WERI-Rb-1 (cell line): ENCODE results near the gene PTPRA.
A peak's percentile ranks its signal among the peaks of the same experiment; 100 is the strongest.
"Not testable (repeated sequence)": the region's sequence is repeated elsewhere in the genome, so short reads cannot be mapped to it uniquely, and the experiment has no call there.

Source experiments
- DNase-seq: peaks from one replicate; pipeline ENCODE4 v3.0.0-alpha.2; 2020
- H3K27ac ChIP-seq: fragments of 250-450 bp; sonication (Bioruptor Pico); 2 replicates; pipeline ENCODE4 v1.5.1; 2020; ENCODE audit warnings: mild to moderate bottlenecking, moderate library complexity
- H3K27me3 ChIP-seq: fragments of 250-450 bp; sonication (Bioruptor Pico); 2 replicates; pipeline ENCODE4 v1.5.1; 2021; ENCODE audit warnings: mild to moderate bottlenecking, low read depth, moderate library complexity; ENCODE audit not compliant: insufficient read depth, severe bottlenecking
- H3K36me3 ChIP-seq: fragments of 250-450 bp; sonication (Bioruptor Pico); 2 replicates; pipeline ENCODE4 v1.5.1; 2020; ENCODE audit warnings: mild to moderate bottlenecking, moderate library complexity
- H3K4me3 ChIP-seq: 2 replicates; pipeline ENCODE4 v1.5.1; 2011; ENCODE audit warnings: low read depth, mild to moderate bottlenecking, control low read depth, low read length
- H3K9me3 ChIP-seq: fragments of 250-450 bp; sonication (Bioruptor Pico); 2 replicates; pipeline ENCODE4 v1.5.1; 2021; ENCODE audit warnings: mild to moderate bottlenecking, moderate library complexity; ENCODE audit not compliant: severe bottlenecking
- TF ChIP-seq, protein P1 (sequence below): IDR thresholded peaks from 2 replicates; pipeline ENCODE4 v1.5.1; 2011; ENCODE audit warnings: low read depth, mild to moderate bottlenecking, control low read depth, inconsistent platforms, low read length

The PTPRA gene

GRCh38 chr20:3021327-3021726 lies 148.0 kb downstream of the PTPRA start:
- H3K27me3 ChIP-seq: no peaks in the 10 kb centered on the region
- peaks cover 42% of the 10 kb centered on the region for H3K36me3 ChIP-seq
- no peak overlapping the region for H3K4me3 ChIP-seq

GRCh38 chr20:3021777-3022176 lies 148.5 kb downstream of the PTPRA start:
- TF ChIP-seq, protein P1, sequence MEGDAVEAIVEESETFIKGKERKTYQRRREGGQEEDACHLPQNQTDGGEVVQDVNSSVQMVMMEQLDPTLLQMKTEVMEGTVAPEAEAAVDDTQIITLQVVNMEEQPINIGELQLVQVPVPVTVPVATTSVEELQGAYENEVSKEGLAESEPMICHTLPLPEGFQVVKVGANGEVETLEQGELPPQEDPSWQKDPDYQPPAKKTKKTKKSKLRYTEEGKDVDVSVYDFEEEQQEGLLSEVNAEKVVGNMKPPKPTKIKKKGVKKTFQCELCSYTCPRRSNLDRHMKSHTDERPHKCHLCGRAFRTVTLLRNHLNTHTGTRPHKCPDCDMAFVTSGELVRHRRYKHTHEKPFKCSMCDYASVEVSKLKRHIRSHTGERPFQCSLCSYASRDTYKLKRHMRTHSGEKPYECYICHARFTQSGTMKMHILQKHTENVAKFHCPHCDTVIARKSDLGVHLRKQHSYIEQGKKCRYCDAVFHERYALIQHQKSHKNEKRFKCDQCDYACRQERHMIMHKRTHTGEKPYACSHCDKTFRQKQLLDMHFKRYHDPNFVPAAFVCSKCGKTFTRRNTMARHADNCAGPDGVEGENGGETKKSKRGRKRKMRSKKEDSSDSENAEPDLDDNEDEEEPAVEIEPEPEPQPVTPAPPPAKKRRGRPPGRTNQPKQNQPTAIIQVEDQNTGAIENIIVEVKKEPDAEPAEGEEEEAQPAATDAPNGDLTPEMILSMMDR: no peak
- peak overlapping the region; percentile 74 for H3K27ac ChIP-seq

More at GRCh38 chr20:3021327-3021726, 148.0 kb downstream of the PTPRA start:
- Histone ChIP-seq H3K9me3 (peaks cover 3% of the 10 kb centered on the region), H3K27ac (peak overlapping the region; percentile 20; the same call in 1 of the 2 replicates)
- no peak for DNase-seq
- TF ChIP-seq, protein P1: no peak

GRCh38 chr20:3022559-3023490 lies 149.5 kb downstream of the PTPRA start:
- not testable (repeated sequence) for H3K9me3 ChIP-seq, H3K4me3 ChIP-seq, H3K27me3 ChIP-seq
- H3K27ac ChIP-seq: peak overlapping the region; percentile 74
- peaks cover 53% of the 10 kb centered on the region for H3K36me3 ChIP-seq
- DNase-seq: peak; percentile 55

More at GRCh38 chr20:3021777-3022176, 148.5 kb downstream of the PTPRA start:
- H3K4me3 ChIP-seq: no peak overlapping the region
- H3K36me3 ChIP-seq: peaks cover 43% of the 10 kb centered on the region
- H3K27me3 ChIP-seq: no peaks in the 10 kb centered on the region
- no peak for DNase-seq
- peaks cover 3% of the 10 kb centered on the region for H3K9me3 ChIP-seq

- TF ChIP-seq, protein P1: no peak
Measured at GRCh38 chr20:3027987-3028386, 154.7 kb downstream of the PTPRA start.

DNA sequence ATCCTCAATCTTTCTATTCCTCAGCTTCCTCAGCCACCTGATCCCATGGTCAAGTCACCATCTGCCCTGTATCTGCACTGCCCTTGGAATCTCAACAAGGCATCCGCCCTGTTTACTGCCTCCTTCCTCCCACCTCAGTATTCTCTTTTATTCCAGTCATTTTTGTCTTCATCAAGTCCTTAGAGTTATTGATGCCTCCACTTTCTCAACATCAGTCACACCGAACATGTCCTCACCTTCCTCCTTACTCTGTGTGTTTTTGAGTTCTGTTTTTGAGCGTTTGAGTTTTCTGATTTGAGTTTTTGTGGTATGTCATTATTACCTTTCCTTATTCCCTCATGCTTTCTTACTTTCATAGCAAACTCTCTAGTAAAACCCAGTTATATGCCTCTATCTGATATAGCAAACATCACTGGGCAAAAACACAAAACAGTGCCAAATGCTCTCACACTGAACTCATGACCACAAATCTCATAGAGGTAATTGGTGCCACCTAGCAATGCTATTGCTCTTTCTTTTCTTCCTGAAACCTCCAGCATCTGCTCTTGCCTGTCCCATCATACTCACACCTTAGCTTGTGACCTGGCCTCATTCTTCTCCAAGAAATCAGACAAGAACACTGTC lies 158.4 kb downstream of the PTPRA start:
- Histone ChIP-seq H3K27ac (no peak overlapping the region), H3K36me3 (peaks cover 50% of the 10 kb centered on the region), H3K9me3 (no peaks in the 10 kb centered on the region), H3K4me3 (no peak overlapping the region), H3K27me3 (no peaks in the 10 kb centered on the region)
- DNase-seq: no peak
- TF ChIP-seq, protein P1: no peak

More at GRCh38 chr20:3027987-3028386, 154.7 kb downstream of the PTPRA start:
- no peak for DNase-seq
- H3K4me3 ChIP-seq: no peak overlapping the region
- no peaks in the 10 kb centered on the region for H3K9me3 ChIP-seq
- H3K27me3 ChIP-seq: no peaks in the 10 kb centered on the region
- peaks cover 59% of the 10 kb centered on the region for H3K36me3 ChIP-seq
- no peak overlapping the region for H3K27ac ChIP-seq

- Histone ChIP-seq H3K9me3 (no peaks in the 10 kb centered on the region), H3K27ac (no peak overlapping the region), H3K4me3 (no peak overlapping the region), H3K27me3 (no peaks in the 10 kb centered on the region), H3K36me3 (peaks cover 50% of the 10 kb centered on the region)
- TF ChIP-seq, protein P1: no peak
- DNase-seq: no peak
Measured at GRCh38 chr20:3032624-3033023, 159.3 kb downstream of the PTPRA start.
